GM23248 (cell line): Measurements from ENCODE around the gene PNPLA8. TPM values are rescaled to one million over a fixed set of nuclear protein-coding genes. Genes with fewer than 3 reads are reported as not detected.

Source experiments
- DNase-seq: peaks from one replicate; pipeline ENCODE4 v3.0.0-alpha.2; 2015
- H2AFZ ChIP-seq: fragments of 200-600 bp; sonication (generic); 2 replicates; pipeline ENCODE4 v1.6.1; 2016; ENCODE audit warnings: antibody characterized with exemption
- H3F3A ChIP-seq: fragments of 200-600 bp; sonication (generic); 2 replicates; pipeline ENCODE4 v1.6.1; 2016; ENCODE audit warnings: mild to moderate bottlenecking, antibody characterized with exemption, mixed run types; ENCODE audit not compliant: insufficient read depth
- H3K27ac ChIP-seq: fragments of 200-600 bp; sonication (generic); 2 replicates; pipeline ENCODE4 v1.5.1; 2016; ENCODE audit warnings: mild to moderate bottlenecking
- H3K27me3 ChIP-seq: fragments of 200-600 bp; sonication (generic); replicated peaks from 2 replicates; pipeline ENCODE4 v1.6.1; 2016; ENCODE audit warnings: mild to moderate bottlenecking; ENCODE audit not compliant: insufficient read depth
- H3K36me3 ChIP-seq: fragments of 200-600 bp; sonication (generic); 2 replicates; pipeline ENCODE4 v1.6.1; 2016; ENCODE audit warnings: low read depth, mild to moderate bottlenecking
- H3K4me1 ChIP-seq: fragments of 200-600 bp; sonication (generic); 2 replicates; pipeline ENCODE4 v1.6.1; 2016; ENCODE audit warnings: mild to moderate bottlenecking; ENCODE audit not compliant: insufficient read depth
- H3K4me2 ChIP-seq: fragments of 200-600 bp; sonication (generic); one replicate; pipeline ENCODE4 v1.6.1; 2016; ENCODE audit warnings: mild to moderate bottlenecking; ENCODE audit not compliant: unreplicated experiment
- H3K4me3 ChIP-seq: fragments of 200-600 bp; sonication (generic); 2 replicates; pipeline ENCODE4 v1.5.1; 2016; ENCODE audit warnings: mild to moderate bottlenecking
- H3K79me2 ChIP-seq: fragments of 200-600 bp; sonication (generic); 2 replicates; pipeline ENCODE4 v1.6.1; 2016; ENCODE audit warnings: mild to moderate bottlenecking; ENCODE audit not compliant: insufficient read depth
- H3K9ac ChIP-seq: fragments of 200-600 bp; sonication (generic); 2 replicates; pipeline ENCODE4 v1.6.1; 2016; ENCODE audit warnings: mild to moderate bottlenecking
- H3K9me2 ChIP-seq: fragments of 200-600 bp; sonication (generic); 2 replicates; pipeline ENCODE4 v1.6.1; 2016; ENCODE audit warnings: mixed run types, mild to moderate bottlenecking, moderate library complexity; ENCODE audit not compliant: insufficient read depth
- H3K9me3 ChIP-seq: fragments of 200-600 bp; sonication (generic); one replicate; pipeline ENCODE4 v1.6.1; 2017; ENCODE audit warnings: low read depth
- H4K20me1 ChIP-seq: fragments of 200-600 bp; sonication (generic); 2 replicates; pipeline ENCODE4 v1.6.0; 2016; ENCODE audit not compliant: insufficient read depth
- EZH2 ChIP-seq: fragments of 200-600 bp; sonication (generic); IDR thresholded peaks from 2 replicates; pipeline ENCODE4 v1.6.1; 2018; ENCODE audit warnings: antibody characterized with exemption, mild to moderate bottlenecking; ENCODE audit not compliant: insufficient read depth, poor library complexity, severe bottlenecking
- EZH2phosphoT487 ChIP-seq: fragments of 200-600 bp; sonication (generic); IDR thresholded peaks from 2 replicates; pipeline ENCODE4 v1.6.1; 2018; ENCODE audit warnings: antibody characterized with exemption, moderate library complexity, mild to moderate bottlenecking, low read depth; ENCODE audit not compliant: insufficient read depth
- WGBS, 2 experiments: methylation state at CpG; one replicate each; pipeline ENCODE4 v1.1.6; 2015 to 2017; ENCODE audit warnings: low lambda C conversion rate in 2 of 2, low coverage in 1 of 2; ENCODE audit errors: missing lambda C conversion rate in 2 of 2; 5-methylcytosine and 5-hydroxymethylcytosine counted together
- in situ Hi-C: fragments of 300-500 bp; cut with MboI; formaldehyde crosslinking; loops from 2 replicates; pipeline ENCODE4 v1.15.0; 2020
- polyA plus RNA-seq: library from polyadenylated mRNA; unstranded; fragments of >200 nt; fragmentation: Nextera tagmentation; extraction: Ambion mirVana; gene quantifications from 2 replicates; pipeline ENCODE4 v1.2.1, GENCODE V29; 2016
- total RNA-seq: library from RNA; depleted of rRNA; stranded (reverse); fragments of >200 nt; shearing (Covaris generic); gene quantifications from 2 replicates; pipeline ENCODE4 v1.2.3, GENCODE V29; 2014; rRNA removed

PNPLA8 gene
- total and polyA plus RNA-seq, 2 experiments from 2014 or later: 29.1 to 33.4 TPM

- no peak overlapping the region for H3K4me2 ChIP-seq
- no peak overlapping the region for H3K9ac ChIP-seq
- H3K79me2 ChIP-seq: no peaks in the 10 kb centered on the region
- H3K27me3 ChIP-seq: no peaks in the 10 kb centered on the region
- TF ChIP-seq EZH2phosphoT487: no peak
- TF ChIP-seq EZH2: no peak
- H3K27ac ChIP-seq: no peak overlapping the region
- H3K4me3 ChIP-seq: no peak overlapping the region
- 65 to 69% methylated on average over 5 of the region's 5 CpGs for WGBS, 2 experiments
- no peak overlapping the region for H2AFZ ChIP-seq
- DNase-seq: no peak
- H3F3A ChIP-seq: no peaks in the 10 kb centered on the region
- no peaks in the 10 kb centered on the region for H3K36me3 ChIP-seq
- in situ Hi-C loops: no loop called here
- no peaks in the 10 kb centered on the region for H3K4me1 ChIP-seq
- no peaks in the 10 kb centered on the region for H4K20me1 ChIP-seq
- no peaks in the 10 kb centered on the region for H3K9me2 ChIP-seq
- no peaks in the 10 kb centered on the region for H3K9me3 ChIP-seq
Observed at GRCh38 chr7:108423089-108423989, 102.6 kb downstream of the PNPLA8 start.

- Histone ChIP-seq H3F3A (peaks cover 4% of the 10 kb centered on the region), H3K27me3 (no peaks in the 10 kb centered on the region), H2AFZ (no peak overlapping the region), H3K36me3 (no peaks in the 10 kb centered on the region), H3K4me2 (no peak overlapping the region), H3K9ac (no peak overlapping the region), H3K79me2 (no peaks in the 10 kb centered on the region), H3K27ac (no peak overlapping the region), H3K9me2 (no peaks in the 10 kb centered on the region), H3K9me3 (no peaks in the 10 kb centered on the region), H4K20me1 (no peaks in the 10 kb centered on the region), H3K4me1 (0 out of 2 replicates have a peak, but pooled peaks cover 2% of the 10 kb centered on the region), H3K4me3 (no peak overlapping the region)
- TF ChIP-seq EZH2 (no peak), EZH2phosphoT487 (no peak)
- DNase-seq: no peak
- 66 to 72% methylated on average over 3 of the region's 3 CpGs for WGBS, 2 experiments
- in situ Hi-C loops: no loop called here
Observed at GRCh38 chr7:108421720-108422331, 104.1 kb downstream of the PNPLA8 start.

Other genes starting within 250 kb of the PNPLA8 start
- 7.0 and 11.0 TPM in 2 replicates for gene NRCAM, start 69.7 kb downstream of the PNPLA8 start, total RNA-seq
- 5.1 and 5.6 TPM in 2 replicates for gene NRCAM, start 69.7 kb downstream of the PNPLA8 start, polyA plus RNA-seq
- gene THAP5, start 43.6 kb upstream of the PNPLA8 start, total RNA-seq: 30.9 and 31.2 TPM in 2 replicates
- gene THAP5, start 43.6 kb upstream of the PNPLA8 start, polyA plus RNA-seq: 23.3 and 23.8 TPM in 2 replicates
- 39.3 and 48.6 TPM in 2 replicates for gene DNAJB9, start 43.7 kb upstream of the PNPLA8 start, total RNA-seq
- gene DNAJB9, start 43.7 kb upstream of the PNPLA8 start, polyA plus RNA-seq: 33.4 and 33.8 TPM in 2 replicates